DMS153 treated with DMSO at 0.1 percent for 48 hours (cell line): ENCODE data around the gene PIP4P1.
"Not testable (repeated sequence)": the region's sequence is repeated elsewhere in the genome, so short reads cannot be mapped to it uniquely, and the experiment has no call there.

Experiments used
- DNase-seq: peaks from one replicate; lab custom pipeline; 2025; ENCODE audit not compliant: unreplicated experiment; lab: John Stamatoyannopoulos, UW

Gene PIP4P1

DNA sequence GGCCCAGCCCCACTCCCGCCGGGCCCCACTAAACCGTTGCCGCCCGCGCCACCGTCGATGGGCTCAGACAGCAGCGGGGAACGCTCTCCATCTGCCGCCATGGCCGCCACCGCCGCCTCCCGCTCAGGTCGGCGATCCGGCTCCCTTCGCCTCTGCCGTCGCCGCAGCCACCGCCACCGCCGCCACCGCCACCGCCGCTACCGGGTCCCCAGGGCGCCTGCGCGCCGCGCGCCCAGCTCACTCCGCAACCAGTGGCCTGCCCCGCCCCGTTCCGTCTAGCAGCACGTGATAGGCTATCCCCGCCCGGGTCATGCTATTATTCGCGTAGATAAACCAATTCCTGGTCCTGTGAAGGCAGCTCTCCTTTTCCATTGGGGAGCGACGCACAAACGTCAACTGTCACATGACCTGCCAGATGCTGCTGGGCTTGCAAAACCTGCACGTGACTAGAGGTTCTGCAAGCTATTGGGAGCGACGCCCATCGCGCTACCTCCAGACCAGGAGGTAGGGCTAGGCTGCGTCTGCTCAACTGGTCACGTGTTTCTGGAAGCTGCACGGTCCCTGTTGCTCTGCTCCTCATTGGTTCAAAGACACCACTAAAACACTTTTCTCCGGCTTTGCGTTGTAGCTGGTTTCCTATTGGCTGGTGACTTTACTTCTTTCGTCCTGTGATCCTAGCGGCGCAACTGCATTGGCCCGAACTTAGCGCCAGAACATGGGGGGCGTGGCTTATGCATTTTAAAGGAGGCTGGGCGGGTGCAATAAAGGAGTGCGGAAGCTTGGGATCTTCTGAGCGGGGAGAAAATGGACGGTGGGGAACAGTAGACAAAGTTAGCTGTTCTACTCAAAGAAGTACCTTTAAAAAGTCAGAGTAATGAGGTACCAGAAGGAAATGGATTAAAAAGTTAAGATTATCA lies at the start of gene PIP4P1:
PIP4P1 (minus strand) TSS at position 210 of the 917 bp plus-strand sequence; CDS start at position 101, 109 bp downstream.
- peak; percentile 100 for DNase-seq

DNA sequence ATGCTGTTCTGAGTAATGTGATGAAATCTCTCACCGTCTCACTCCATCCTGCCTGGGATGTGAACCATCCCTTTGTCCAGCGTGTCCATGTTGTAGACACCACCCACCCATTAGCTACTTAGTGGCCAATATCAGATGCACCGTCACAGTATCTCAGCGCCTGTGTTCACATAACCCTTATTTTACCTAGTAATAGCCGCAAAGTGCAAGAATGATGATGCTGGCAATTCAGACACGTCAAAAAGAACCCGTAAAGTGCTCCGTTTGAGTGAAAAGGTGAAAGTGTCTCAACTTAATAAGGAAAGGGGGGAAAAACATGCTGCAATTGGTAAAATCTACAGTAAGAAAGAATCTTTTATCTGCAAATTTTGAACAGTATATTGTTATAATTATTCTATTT lies 47.1 kb upstream of the PIP4P1 start:
- no peak for DNase-seq

DNA sequence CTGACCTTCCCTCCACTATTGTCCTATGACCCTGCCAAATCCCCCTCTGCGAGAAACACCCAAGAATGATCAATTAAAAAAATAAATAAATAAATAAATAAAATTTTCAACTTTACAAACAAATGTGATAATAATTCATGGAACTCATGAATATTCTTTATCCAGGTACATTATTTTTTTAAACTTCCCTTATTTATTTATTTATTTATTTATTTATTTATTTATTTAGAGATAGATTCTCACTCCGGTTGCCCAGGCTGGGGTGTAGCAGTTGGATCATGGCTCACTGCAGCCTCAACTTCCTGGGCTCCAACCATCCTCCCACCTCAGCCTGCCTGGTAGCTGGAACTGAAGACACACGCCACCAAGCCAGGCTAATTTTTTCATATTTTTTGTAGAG lies 46.3 kb upstream of the PIP4P1 start:
- DNase-seq: not testable (repeated sequence)

DNA sequence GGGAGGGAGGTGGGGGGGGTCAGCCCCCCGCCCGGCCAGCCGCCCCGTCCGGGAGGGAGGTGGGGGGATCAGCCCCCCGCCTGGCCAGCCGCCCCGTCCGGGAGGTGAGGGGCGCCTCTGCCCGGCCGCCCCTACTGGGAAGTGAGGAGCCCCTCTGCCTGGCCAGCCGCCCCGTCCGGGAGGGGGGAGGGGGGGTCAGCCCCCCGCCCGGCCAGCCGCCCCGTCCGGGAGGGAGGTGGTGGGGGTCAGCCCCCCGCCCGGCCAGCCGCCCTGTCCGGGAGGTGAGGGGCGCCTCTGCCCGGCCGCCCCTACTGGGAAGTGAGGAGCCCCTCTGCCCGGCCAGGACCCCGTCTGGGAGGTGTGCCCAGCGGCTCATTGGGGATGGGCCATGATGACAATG lies 45.5 kb upstream of the PIP4P1 start:
- DNase-seq: not testable (repeated sequence)

DNA sequence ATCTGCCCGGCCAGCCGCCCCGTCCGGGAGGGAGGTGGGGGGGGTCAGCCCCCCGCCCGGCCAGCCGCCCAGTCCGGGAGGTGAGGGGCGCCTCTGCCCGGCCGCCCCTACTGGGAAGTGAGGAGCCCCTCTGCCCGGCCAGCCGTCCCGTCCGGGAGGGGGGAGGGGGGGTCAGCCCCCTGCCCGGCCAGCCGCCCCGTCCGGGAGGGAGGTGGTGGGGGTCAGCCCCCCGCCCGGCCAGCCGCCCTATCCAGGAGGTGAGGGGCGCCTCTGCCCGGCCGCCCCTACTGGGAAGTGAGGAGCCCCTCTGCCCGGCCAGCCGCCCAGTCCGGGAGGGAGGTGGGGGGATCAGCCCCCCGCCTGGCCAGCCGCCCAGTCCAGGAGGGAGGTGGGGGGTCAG lies 45.0 kb upstream of the PIP4P1 start:
- not testable (repeated sequence) for DNase-seq

DNA sequence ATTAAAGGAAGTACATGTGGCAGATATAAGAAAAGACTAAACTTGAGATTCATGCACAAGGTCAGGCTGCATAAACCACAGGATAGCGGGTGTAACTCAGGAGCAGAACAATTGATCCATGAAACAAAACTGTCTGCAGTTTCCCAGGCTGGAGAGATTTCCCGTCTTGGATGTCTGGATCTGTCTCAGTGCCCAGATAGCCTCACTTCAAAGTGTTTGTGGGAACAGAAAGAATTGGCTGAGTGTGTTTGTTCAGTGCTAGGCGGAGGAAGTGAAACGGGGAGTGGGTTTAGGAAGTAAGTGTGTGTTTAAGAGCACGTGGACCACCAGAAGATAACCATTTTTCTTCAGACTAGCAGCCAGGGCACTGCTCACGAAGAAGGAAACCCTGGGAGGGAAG lies 42.7 kb upstream of the PIP4P1 start:
- no peak for DNase-seq

DNA sequence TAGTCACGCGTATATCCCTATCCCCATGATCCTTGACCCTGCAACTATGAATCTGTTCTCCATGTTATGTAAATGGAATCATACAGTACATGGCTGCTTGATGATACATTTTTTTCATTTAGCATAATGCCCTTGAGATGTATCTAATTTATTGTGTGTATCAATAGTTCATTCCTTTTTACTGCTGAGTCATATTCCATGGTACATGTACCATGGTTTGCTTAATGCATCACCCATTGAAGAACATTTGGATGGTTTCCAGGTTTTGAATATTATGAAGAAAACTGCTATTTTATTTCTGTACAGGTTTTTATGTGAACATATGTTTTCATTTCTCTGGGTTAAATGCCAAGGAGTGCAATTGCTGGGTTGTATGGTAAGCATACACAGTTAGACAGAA lies 40.1 kb upstream of the PIP4P1 start:
- DNase-seq: no peak

DNA sequence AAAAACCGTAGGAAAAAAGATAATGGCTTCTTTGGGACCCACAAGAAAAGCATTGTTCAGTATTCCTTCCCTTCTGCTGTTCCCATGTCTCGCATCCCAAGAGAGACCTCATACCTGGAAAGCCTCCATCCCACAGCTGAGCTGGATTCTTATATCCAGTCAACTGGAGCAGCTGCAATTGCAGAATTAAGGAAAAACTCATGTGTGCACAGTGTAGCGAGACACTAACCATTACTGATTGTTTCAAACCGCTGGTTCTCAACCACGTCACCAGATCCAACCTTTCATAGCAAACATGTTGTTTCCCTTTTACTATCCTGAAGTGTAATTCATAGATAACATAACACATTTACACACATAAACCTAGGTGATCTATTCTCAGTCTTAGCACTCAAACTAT lies 38.6 kb upstream of the PIP4P1 start:
- DNase-seq: no peak

DNA sequence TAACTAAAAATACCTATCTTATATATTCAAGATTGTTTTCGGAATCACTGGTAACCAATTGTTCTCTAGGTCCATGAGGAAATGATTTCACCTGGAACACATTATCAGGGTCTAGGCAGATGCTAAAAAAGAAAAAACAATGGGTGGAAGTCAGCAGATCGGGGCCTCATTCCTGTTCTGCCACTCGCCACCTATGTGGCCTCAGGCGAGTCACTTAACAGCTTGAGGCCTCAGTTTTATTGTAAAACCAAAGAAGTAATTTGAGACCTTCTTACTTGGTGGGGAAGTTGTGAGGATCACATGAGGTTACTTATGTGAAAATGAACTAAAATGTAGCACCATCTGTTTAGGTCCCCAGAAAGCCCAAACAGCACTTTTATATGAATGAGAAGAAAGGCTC lies 37.9 kb upstream of the PIP4P1 start:
- DNase-seq: no peak

DNA sequence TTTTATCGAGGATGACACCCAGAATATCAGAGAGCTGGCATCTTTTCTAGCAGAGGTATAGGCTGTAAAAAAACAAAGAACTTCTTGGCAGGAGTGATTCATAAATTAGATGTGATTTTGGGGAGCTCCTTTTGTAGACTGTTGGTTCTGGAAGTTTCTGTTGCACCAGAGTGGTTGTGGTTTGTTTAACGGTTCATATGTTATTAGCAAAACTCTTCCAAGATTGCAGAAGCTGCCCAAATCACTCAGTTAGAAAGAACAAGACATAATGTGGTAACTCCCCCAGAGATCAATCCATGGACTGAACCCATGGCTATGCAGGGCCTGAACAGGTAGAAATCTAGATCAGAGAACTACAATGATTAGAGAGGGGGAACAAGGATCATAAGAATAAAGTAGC lies 37.4 kb upstream of the PIP4P1 start:
- no peak for DNase-seq

DNA sequence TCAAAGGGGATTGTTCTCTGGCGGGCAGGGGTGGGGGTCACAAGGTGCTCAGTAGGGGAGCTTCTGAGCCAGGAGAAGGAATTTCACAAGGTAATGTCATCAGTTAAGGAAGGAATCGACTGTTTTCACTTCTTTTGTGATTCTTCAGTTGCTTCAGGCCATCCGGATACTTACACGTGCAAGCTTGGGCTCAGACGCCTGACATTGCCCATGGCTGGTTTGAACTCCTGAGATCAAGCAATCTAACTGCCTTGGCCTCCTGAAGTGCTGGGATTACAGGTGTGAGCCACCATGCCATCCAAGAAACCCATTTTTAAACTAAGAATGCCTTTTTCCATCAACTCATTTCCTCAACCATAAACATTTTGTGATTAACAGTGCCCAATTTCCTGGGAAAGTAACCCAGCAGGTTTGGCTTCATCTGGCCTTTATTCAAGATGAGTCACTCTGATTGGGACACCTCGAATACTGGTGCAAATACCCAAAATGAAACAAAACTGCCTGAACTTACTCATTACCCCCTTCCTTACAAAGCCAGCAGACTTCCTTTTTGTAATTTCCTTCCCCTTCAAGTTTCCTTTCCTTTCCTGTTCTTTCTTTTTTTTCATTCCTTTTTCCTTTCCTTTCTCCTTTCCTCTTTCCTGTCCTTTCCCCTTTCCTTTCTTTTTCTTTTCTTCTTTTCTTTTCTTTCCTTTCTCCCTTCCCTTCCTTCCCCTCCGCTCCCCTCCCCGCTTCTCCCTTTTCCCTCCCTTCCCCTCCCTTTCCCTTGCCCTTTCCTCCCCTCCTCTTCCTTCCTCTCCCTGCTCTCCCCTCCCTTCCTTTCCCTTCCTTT lies 33.9 kb upstream of the PIP4P1 start:
- DNase-seq: no peak

DNA sequence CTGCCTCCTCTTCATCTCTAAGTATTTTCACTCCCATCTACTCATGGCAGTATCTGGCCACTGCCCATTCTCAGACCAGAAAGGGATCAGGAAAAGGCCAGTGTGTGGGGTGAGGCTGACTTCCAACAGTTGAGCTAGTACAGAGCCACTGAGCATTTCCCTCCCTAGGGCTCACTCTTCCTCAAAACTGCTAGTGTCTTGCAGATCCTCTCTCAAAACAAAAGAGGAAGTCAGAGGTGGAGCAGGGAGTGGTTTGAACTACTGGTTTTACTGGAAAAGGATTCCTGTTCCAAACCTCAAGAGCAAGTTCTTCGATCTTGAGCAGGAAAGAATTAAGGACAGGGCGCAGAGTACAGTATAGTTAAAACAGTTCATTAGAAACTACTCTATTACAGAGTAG lies 32.4 kb upstream of the PIP4P1 start:
- no peak for DNase-seq

DNA sequence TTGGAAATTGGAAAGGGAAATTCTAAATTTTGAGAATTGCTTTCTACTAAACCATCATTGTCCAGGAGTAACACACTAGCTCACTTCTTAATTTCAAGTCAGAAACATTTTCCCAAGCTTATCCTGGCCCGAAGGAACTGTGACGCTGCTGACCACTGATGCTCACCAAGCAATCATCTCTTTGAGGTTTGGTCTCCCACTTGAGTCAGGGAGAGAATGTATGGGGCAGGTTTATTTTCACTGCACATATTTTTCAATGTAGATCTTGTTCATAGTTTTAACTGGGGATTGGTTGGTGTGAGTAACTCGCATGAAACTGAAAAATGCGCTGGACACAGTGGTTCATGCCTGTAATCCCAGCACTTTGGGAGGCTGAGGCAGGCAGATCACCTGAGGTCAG lies 31.3 kb upstream of the PIP4P1 start:
- no peak for DNase-seq

DNA sequence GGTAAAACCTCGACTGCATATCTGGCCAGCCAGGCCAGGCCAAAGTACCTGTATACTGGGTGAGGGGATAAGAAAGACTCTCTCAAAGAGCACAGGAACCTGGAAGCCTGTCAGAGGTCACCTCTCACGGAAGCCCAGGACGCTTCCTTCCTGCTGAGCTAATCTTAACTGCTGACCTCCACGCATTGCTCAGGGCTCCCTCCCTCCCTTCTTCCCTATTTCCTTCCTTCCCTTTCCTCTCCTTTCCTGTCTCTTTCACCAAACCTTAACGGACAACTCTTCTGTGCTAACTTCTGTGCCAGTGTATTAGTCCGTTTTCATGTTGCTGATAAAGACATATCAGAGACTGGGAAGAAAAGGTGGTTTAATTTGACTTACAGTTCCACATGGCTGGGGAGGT lies 29.3 kb upstream of the PIP4P1 start:
- no peak for DNase-seq

DNA sequence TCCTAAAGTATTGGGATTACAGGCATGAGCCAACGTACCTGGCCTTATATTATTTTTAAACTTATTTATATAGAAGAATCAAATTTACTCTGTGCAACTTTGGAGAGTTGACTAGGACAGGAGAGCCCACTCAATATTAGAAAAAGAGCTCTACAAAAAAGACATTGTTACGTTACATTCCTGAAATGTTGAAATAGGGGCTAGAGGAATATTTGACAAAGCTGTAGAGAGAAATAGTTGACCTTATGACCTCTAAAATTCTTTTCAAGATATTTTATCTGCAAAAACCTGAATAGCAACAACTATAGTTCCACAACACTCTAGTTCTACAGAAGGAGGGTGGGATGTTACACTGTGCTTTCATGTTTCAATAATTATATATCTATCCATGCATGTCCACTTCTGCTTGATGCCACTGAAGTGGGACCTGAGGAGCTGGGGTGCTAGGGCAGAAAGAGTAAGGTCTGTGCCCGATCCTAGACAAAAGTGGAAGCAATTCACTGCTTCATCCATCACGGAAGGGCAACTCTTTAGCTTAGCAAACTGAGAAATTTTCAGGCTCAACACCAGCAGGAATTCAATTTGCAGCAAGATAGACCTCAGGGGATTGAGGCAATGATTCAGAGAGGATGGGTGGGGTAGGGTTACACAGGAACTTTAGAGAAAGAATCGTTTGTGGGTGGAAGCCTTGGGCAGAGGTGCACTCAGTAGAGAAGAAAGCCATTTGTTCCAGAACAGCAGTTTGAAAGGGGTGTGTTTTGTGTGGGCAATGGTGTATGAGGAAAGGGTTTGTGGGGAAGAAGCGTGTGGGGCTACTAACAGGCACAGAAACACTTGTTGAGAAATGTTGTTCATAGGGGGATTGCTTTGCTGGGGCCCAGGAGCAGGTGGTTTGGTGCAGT lies 28.1 kb upstream of the PIP4P1 start:
- no peak for DNase-seq

DNA sequence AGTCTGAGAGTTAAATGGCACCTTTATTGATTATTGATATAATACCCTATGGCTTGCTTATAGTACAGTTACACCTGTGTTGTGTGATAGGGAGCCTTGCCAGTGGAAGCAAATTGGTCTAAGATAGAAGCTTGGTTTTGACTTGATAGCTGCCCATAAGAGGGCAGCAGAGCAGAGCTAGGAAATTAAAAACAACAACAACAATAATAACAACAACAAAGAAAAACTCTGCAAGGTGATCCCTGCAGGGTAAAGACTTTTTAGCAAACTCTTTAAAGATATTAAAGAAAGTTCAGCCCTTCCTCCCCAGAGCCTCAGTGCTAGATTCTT lies 26.1 kb upstream of the PIP4P1 start:
- DNase-seq: no peak

DNA sequence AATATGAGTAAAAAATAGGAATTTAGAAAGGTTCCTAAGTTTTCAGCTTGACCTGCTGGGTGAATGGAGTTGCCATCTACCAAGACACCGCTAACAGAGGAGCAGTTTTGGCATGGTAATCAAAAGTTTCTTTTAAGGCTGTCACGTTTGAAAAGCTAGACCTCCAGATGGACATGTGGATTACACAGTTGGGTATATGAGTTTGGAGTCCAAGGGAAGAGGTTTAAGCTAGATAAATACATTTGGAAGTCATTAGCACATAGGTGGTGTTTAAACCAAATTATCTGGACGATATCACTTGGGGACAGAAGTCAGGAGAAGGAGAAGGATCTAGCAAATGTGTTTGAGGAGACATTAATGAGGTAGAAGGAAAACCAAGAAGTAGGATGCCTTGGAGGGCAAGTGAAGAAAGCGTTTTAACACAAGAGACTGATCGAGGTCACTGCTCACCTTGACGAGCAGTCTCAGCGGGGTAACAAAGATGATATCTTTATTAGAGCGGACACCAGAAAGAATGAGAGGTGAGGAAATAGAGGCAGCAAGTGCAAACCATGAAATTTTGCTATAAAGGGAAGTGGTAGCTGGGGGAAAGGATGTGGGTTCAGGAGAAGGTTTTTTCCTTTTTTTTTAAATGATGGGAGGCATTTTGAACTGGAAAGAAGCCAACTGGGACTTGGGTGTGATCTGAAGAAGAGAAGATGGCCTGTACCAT lies 25.6 kb upstream of the PIP4P1 start:
- no peak for DNase-seq

DNA sequence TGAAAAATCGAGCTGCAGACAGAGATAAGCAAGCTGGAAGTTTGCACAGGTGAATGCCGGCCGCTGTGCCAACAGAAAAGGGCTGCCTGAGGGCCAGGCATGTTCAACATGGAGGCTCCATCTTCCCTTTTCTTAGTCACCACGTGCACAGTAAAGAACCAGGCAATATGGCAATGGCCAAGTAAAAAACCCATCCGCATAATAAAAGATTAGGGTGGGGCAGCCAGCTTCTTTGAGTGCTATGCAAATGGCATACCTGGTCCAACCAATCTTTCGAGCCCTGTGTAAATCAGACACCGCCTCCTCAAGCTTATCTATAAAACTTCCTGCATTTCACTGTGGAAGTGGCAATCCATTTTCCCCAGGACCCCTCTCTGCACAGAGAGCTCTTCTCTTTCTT lies 24.7 kb upstream of the PIP4P1 start:
- no peak for DNase-seq

DNA sequence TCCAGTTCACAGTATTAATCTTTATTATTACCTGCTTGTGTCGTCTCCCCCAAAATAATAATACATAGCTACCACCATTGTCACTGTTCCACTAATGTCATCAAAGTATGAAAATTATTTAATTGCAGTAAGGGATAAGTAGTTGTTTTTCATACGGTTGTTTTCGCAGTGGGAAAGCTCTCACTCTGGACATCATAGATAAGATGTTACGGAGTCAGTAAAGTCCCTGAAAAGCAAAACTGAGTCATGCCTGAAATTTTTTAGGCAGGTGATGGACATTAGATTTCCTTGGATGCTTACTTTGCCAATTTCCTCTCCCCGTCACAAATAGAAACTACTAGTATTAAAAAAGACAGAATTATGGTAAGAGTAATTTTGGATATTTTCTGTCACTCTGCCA lies 21.1 kb upstream of the PIP4P1 start:
- no peak for DNase-seq

DNA sequence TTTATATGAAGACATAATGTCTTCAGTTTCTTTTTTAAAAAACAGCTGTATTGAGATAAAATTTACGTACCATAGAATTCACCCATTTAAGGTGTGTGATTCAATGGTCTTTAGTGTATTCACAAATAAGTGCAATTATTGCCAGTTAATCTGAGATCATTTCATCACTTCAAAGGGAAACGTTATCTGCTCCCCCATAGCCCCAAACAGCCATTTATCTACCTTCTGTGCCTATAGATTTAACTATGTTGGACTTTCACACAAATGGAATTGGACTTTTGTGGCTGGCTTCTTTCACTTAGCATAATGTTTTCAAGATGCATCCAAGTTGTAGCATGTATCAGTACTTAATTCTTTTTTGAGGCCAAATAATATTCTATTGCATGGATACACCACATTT lies 17.7 kb upstream of the PIP4P1 start:
- DNase-seq: no peak
